ENCODE results near the gene MTRF1L.

DNA sequence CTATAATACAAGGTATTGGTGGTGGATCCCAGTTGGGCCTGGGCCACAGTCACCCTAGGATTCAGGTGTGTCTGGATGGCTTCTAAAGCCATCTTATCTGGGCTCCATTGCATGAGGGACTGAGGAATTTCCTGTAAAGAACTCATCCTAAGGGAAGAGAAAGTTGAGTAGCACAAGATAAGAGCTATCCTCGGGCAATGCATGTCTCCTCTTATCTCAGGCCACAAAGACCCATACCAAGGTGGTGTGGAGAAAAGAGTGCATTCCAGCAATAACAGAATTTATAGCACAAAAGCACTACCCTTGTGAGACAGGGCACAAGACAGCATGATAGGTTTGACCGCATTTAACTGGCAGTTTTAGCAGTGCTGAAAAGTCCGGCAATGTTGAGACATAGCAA is 14.3 kb upstream of the MTRF1L start:
- TF ChIP-seq, protein P1, sequence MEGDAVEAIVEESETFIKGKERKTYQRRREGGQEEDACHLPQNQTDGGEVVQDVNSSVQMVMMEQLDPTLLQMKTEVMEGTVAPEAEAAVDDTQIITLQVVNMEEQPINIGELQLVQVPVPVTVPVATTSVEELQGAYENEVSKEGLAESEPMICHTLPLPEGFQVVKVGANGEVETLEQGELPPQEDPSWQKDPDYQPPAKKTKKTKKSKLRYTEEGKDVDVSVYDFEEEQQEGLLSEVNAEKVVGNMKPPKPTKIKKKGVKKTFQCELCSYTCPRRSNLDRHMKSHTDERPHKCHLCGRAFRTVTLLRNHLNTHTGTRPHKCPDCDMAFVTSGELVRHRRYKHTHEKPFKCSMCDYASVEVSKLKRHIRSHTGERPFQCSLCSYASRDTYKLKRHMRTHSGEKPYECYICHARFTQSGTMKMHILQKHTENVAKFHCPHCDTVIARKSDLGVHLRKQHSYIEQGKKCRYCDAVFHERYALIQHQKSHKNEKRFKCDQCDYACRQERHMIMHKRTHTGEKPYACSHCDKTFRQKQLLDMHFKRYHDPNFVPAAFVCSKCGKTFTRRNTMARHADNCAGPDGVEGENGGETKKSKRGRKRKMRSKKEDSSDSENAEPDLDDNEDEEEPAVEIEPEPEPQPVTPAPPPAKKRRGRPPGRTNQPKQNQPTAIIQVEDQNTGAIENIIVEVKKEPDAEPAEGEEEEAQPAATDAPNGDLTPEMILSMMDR (IDR thresholded peaks at IDR 0.05; ENCODE audit: low read length): no peak
- TF ChIP-seq EZH2 (optimal IDR thresholded peaks at IDR 0.05; ENCODE audit: low read depth, low read length): no peak
